SH-SY5Y (cell line): ENCODE data around the gene SAMD4A.

ENCODE experiments used
- GATA2 ChIP-seq: IDR thresholded peaks from 2 replicates; pipeline ENCODE4 v1.6.1; 2011; ENCODE audit warnings: mild to moderate bottlenecking, low read depth, low read length
- GATA3 ChIP-seq: IDR thresholded peaks from 2 replicates; pipeline ENCODE4 v1.6.1; 2011; ENCODE audit warnings: low read depth, mild to moderate bottlenecking, low read length, moderate library complexity

Gene SAMD4A

DNA sequence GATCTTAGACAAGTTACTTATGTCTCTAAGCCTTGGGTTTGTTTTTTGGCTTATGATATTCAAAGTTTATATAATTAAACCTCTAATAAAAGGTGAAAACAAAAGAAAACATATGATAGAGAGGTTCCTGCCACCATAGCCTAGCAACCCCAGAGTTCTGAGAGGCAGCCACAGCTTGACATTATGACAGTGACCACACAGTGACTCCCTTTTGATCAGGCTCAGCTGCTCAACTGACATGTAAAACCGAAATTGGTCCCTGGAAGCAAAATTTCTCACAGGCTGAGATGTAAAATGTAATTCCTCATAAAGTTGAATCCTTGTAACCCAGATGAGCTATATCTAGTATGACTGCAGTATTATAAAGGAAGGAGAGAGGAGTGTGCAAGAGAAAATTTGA lies 227.2 kb downstream of the SAMD4A start:
- TF ChIP-seq GATA2 (no peak), GATA3 (no peak)

DNA sequence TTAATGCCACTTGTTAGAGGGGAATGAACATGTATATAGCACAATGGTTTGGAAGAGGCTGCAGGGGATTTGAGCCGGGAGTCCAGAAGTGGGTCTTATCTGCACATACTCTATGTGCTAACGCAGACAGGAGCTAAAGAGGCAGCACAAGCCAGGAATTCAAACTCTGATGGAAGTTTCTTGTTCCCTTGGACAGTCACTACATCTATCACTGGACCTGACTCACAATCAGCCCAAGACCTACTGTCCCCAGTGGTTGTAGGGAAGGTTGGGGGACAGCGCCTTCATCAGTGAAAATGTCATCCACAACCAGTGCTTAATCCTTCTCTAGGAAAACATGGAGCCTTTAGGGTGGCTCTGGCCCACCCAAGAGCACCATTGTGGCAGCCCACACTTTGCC lies 227.9 kb downstream of the SAMD4A start:
- TF ChIP-seq GATA3 (no peak), GATA2 (no peak)

DNA sequence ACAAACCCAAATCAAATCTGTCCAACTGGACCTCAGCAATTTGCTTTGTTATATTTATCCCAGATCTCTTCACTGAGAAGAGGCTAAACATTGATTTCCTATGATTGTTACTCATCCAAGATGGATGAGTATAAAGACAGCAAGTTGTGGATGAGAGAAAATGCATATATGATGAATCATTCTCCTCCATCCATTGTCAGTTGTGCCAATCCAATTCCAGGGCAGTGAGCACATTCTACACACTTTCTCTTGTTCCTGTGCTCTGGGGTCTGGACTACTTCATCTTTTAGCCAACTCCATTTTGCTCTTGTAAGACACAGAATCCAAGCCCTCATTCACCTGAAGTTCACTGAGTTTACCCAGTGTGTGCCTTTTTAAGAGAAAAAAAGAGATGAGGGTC lies 230.0 kb downstream of the SAMD4A start:
- TF ChIP-seq GATA2 (no peak), GATA3 (no peak)

DNA sequence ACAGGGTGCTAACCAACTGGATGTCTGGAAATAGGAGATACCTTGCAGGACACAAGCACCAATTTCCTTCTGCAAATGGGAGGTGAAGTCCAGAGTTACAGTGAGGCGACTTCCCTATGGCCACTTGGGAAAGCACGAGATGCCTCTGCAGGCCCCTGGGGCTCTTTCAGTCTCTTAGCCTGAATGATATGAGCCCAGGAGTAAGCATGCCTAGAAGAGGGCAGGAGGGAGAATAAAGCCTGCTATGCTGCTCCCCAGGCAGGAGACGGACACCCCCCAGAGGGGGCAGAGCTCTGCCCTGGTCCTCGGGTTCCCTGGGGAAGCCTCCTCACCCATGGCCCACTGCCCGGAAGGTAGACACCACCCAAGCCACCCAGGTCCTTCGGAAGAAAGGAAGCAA lies 230.6 kb downstream of the SAMD4A start:
- TF ChIP-seq GATA3 (no peak), GATA2 (no peak)

DNA sequence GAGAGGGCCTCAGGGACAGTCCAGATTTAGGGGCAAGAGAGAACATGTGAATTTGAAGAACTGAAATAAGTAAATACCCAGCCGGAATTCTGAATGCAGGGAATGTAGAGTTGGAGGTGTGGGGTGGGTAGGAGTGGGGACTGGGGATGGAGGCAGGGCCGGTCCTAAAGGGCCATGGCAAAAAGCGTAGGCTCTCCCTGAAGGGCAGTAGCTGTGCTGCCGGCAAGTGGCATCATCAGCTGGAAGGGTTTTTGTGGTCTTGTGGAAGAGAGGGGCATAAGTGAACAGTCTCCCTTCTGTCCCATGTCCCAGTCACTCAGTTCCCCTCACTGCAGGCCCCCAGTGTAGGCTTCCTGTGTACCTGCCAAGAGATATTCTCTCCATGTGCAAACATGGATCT lies 231.1 kb downstream of the SAMD4A start:
- no peak for TF ChIP-seq GATA2
- TF ChIP-seq GATA3 = no peak

DNA sequence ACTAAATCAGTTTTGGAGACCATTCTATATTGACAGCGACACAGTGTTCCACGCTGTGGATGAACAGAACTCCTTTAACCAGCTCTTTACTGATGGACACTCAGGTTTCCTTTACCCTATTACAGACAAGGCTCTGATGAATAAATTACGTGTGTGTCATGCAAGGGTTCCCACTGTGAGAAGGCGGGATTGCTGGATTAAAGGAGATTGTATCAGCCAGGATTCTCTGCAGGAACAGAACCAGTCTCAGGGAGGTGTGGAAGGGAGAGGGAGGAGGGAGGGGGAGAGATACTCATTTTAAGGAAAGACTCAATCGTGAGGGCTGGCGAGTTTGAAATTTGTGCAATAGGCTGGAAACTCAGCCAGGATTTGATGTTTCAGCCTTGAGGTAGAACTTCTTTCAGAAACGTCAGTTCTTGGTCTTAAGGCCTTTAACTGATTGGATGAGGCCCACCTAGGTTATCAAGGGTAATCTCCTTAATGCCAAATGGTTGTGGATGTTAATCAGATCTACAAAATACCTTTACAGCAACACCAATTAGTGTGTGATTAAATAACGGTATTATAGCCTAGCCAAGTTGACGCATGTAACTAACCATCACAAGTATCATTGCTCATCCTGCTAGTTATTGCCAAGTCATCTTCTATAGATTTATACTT lies 231.7 kb downstream of the SAMD4A start:
- TF ChIP-seq GATA2 = no peak
- no peak for TF ChIP-seq GATA3

DNA sequence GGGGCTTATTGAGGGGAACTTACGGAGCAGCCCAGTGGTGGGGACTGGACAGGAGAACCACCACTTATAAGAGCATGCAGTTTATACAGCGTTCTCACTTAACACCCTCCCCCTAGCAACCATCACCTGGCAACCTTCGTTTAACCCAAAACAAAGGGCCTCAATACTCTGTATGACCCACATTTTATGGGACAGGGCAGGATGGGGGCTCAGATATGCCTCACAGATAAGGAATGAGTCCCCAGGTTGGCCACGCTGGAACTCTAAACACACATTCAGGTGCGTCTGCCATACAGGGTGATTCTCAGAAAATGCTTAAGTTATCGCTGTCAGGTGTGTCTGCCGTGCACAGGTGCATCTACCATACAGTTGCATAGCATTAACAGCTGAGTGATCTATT lies 236.5 kb downstream of the SAMD4A start:
- TF ChIP-seq GATA3 (no peak), GATA2 (no peak)

DNA sequence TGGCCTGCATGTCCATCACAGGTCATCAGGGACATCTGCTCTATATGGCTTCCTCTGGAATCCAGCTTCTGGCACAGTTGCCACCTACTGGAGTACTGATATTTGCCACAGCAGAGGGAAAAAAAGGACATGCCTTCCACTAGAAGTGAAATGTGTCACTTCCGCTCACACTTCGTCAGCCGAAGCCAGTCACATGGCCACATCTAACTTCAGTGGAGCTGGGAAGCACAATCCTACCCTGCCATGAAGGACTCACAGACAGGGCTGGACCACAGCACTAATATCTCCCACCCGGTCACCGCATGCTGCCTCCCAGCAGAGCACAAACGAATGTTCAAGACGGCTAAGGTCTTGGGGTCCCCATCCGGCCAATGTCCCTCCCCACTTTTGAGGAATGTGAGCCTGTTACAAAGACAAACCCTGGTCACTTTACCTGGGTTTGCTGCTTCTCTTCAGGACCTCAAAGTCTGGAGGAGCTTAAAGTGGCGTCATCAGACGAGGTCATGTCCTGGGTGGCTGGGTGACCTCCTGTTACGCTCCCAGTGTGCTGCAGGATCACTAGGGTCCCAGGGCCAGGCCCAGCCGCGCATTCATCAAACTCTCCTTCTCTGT lies 237.1 kb downstream of the SAMD4A start:
- no peak for TF ChIP-seq GATA3
- TF ChIP-seq GATA2 = no peak

DNA sequence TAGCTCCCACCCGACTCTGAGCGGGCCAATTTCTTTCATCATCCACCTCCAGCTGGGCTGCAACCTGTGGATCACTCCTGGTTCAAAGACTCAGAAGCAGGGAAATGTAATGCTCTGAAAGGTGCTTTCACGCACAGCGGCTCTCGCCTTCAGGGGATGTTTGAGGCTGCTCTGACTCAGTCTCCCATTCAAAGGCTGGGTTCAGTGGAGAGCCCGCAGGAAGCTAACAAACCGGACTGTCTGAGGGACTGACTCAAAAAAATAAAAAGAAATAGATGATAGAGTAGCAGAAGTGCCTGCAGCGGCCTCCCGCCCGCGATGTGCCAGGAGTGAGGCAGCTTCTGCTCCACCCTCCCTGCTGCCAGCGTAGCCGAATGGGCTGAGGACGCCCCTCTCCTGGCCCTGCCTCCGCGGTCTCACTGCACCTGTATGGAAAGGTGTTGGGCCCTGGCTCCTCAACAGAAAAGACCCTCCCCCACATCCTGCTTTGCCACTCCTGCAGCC lies 237.7 kb downstream of the SAMD4A start:
- no peak for TF ChIP-seq GATA3

DNA sequence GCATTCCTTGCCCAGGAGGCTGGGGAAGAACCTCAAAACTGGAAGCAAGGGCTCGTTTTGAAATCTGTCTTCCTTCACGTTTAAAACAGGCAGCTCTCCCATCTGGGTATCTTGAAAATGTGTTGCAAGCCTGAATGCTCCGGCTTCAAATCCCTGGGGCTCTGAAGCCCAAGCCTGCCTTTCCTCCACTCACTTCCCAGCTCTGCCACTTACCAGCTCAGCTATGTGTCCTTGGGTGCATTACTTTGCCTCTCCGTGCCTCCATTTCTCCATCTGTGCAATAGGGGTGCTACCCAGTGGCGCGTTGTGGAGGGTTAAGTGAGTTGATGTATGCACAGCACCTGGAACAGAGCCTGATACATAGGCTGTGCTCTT lies 238.1 kb downstream of the SAMD4A start:
- TF ChIP-seq GATA3 (no peak), GATA2 (no peak)

DNA sequence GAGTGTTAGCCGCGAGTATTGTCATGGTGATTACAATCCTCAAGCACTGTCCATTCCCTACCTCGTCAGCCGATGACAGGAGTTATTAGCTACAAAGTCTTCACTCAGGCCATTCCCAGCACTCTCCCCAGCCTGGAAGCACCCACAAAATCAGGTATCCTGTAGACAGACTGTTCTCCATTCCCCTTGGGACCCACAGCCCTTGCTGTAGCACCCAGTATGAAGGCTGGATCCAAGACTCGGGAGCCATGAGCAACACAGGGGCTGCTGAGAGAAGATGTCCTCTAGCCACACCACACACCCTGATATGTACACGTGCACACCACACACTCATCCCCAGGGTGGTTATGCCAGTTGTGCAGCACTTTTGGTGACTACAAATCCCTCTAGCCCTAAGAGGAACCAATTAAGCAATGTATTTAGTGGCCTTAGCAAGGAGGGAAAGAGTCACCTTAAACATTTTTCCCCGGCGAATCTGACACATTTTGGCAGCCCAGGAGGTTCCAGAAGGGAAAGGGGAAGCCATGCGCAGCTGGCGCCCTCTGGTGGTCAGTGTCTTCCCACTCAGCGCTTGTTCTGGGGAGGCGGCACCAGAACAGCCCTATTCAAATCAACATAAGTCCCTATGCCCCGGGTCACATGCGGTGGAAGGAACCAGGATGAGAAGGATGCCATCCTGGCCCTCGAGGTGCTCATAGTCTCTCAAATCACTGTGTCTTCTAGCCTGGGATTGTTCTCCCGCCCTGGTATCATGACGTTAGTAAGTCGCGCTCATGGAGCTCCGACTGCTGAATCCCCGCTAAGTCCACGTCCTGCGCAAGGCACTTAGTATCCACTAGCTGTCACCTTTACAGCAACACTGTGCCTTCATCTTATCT lies 238.8 kb downstream of the SAMD4A start:
- TF ChIP-seq GATA3 = no peak
- TF ChIP-seq GATA2 = no peak

DNA sequence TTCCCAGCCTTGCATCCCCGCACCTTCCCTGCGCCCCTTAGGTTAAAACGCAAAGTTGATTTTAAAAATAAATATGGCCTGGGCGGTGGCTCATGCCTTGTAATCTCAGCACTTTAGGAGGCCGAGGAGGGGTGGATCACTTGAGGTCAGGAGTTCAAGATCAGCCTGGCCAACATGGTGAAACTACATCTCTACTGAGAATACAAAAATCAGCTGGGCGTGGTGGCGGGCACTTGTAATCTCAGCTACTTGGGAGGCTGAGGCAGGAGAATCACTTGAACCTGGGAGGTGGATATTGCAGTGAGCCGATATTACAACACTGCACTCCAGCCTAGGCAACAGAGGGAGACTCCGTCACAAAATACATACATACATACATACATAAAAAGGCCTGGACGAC lies 239.7 kb downstream of the SAMD4A start:
- TF ChIP-seq GATA3 = no peak
- TF ChIP-seq GATA2 = no peak

DNA sequence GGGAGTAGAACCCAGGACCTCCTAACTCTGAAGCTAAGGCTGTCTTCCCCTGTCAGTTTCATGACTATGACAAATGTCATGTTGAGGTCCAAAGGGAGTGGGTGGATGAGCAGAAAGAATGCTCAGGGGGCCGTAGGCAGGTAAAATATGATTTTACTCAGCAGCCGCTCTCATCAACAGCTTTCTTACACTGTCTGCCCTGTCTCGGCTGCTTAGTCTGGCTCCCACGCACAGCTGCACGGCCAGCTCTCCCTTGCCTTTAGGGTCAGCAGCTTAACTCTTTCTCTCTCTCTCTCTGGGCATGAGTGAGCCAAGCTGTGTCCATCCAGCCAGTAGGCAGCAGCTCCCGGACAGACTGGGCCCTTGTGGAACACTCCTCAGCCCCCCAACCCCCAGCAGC lies 240.5 kb downstream of the SAMD4A start:
- TF ChIP-seq GATA3 (no peak), GATA2 (no peak)

DNA sequence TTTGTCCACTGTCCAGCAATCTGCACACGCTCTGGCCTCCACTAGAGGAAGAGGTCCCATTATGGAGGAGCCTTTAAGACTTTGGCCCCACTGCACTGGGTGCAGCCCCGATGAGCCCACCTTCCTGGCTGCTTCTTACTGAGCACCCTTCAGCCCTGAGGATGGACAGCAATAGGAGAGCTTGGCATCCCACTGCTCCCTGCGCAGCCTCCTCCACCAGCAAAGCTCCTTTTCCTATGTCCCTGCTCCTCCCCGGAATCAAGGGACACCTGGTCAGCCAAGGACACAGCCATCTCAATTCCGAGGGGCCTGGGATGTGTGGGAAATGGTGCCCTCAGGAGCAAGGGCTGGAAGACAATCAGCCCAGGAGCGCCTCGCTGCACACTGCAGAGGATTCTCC lies 241.0 kb downstream of the SAMD4A start:
- TF ChIP-seq GATA2 (no peak), GATA3 (no peak)
